ENCODE data around the gene BMS1.
"Not testable (repeated sequence)": the region's sequence is repeated elsewhere in the genome, so short reads cannot be mapped to it uniquely, and the experiment has no call there.

The BMS1 gene
- long read RNA-seq, donor 1, full-length matches to known transcripts, result 2 of 2 reads
- long read RNA-seq, donor 1, partial matches to known transcripts, result 0 of 2 reads
- long read RNA-seq, donor 1, other reads (novel, unspliced or antisense), result 0 of 2 reads
- long read RNA-seq, donor 2, result 0 reads
- long read RNA-seq, donor 3, full-length matches to known transcripts, result 1 of 1 reads
- long read RNA-seq, donor 3, partial matches to known transcripts, result 0 of 1 reads
- long read RNA-seq, donor 3, other reads (novel, unspliced or antisense), result 0 of 1 reads
- long read RNA-seq, donor 4, result 0 reads
- long read RNA-seq, donor 5, full-length matches to known transcripts, result 3 of 3 reads
- long read RNA-seq, donor 5, partial matches to known transcripts, result 0 of 3 reads
- long read RNA-seq, donor 5, other reads (novel, unspliced or antisense), result 0 of 3 reads
- long read RNA-seq, donor 6, full-length matches to known transcripts, result 1 of 31 reads
- long read RNA-seq, donor 6, partial matches to known transcripts, result 30 of 31 reads
- long read RNA-seq, donor 6, other reads (novel, unspliced or antisense), result 0 of 31 reads
- long read RNA-seq, donor 7, result 0 reads
- long read RNA-seq, donor 8, full-length matches to known transcripts, result 1 of 18 reads
- long read RNA-seq, donor 8, partial matches to known transcripts, result 17 of 18 reads
- long read RNA-seq, donor 8, other reads (novel, unspliced or antisense), result 0 of 18 reads

GRCh38 chr10:42782446-42783180 lies at the start of gene BMS1:
BMS1 (plus strand) TSS chr10:42782795; CDS start chr10:42784395, 1,600 bp downstream.
- peak; percentile 99 for DNase-seq

GRCh38 chr10:42734536-42734935 lies 48.1 kb upstream of the BMS1 start:
- no peak for DNase-seq

DNA sequence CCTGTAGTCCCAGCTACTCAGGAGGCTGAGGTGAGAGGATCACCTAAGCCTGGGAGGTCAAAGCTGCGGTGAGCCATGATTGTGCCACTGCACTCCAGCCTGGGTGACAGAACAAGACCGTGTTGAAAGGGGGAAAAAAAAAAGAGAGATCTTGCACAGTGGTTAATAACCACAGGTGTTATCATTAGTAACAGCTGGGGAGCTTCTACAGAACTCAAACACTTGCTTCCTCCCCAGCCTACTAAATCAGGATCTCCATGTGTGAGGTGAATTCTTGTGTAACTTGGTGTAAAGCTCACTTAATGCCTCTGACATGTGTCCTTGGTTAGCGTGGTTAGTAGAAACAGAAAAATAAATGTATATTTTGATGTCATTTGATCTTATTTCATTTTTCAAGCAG lies 43.9 kb upstream of the BMS1 start:
- no peak for DNase-seq

DNA sequence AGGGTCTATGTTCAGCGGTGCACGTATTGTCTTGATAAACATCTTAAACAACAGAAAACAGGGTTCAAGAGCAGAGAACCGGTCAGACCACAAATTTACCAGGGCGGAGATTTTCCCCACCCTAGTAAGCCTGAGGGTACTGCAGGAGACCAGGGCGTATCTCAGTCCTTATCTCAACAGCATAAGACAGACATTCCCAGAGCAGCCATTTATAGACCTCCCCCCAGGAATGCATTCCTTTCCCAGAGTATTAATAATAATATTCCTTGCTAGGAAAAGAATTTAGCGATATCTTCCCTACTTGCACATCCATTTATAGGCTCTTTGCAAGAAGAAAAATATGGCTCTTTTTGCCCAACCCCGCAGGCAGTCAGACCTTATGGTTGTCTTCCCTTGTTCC lies 41.1 kb upstream of the BMS1 start:
- DNase-seq, result not testable (repeated sequence)

DNA sequence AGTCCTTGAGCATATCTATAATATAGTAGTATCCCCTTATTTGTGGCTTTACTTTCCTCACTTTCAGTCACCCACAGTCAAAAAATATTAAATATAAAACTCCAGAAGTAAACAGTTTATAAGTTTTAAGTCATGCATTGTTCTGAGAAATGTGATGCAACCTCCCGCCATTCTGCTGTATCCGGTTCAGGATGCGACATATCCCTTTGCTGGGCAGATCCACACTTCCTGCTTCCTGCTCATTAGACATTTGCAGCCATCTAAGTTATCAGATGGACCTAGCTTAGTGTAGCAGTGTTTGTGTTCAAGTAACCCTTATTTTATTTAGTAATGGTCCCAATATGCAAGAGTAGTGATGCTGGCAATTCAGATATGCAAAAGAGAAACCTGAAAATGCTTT lies 38.9 kb upstream of the BMS1 start:
- no peak for DNase-seq

- no peak for DNase-seq
Observed at GRCh38 chr10:42744134-42744701, 38.4 kb upstream of the BMS1 start.

GRCh38 chr10:42753126-42753506 lies 29.5 kb upstream of the BMS1 start:
- DNase-seq, result peak; percentile 78

DNA sequence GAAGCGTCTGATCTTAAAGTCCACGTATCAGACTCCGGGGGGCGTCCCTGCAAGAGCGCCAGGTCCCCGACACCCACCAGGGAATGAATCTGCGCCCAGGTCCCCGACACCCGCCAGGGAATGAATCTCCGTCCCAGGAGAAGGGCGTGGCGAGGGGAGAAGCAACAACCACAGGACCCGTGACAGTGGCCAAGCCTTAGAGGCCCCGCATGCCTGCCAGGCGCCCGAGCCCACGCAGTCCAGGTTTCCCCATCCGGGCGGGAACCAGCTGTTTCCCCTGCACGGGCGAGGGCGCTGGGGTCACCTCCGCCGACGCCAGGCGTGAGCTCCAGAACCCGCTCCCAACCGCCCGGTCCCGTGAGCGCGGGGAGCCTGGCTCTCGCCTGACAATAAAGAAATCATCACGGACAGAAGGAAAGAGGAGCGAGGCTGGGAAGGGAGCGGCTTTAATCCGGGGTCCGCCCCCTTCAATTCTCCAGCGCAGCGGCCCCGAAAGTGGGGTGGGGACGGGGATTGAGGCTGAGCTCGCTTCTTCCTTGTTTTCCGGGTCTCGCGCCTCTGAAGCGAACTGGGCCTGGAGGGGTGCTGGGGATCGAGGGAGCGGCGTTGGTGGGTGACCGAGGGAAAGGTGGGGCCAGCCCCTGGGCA lies 29.0 kb upstream of the BMS1 start:
- DNase-seq, result peak; percentile 54

DNA sequence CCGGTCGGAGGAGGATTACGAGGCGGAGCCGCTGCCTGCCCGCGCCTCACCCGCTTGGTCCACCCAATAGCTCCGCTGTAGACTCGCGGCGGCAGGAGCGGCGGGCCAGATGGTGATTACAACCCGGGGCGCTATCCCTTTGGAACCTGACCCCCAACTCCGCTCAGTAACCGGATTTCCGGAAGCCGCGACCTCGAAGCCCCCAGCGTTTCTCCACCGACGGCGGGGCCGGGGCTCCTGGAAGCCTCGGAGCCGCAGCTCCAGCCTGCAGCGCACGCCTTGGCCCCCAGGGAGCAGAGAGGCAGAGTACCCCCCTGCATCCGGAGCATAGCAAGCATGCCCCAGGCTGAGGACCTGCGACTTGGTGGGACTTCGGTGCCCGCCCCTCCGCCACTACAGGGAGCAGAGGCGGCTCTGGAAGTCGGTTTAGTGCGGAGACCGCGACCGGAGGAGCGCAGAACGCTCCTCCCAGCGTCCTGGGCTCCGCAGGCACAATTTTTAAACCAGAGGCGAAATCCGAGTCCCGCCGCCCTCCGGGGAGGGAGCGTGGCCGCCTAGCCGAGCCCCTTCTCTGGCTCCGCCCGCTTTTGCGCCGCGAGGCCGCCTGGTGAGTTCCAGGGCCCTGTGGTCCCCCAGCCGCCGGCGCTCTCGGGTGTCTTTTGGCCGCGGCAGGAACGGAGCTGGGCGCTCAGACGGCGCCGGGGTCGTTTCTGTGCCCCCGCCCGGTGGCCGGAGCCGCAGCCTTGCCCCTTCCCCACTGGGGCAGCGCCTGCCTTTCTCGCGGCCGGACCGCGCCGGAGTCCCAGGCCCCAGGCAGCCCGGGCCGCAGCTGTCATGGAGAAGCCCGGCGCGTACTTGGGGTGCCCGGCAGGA lies 28.2 kb upstream of the BMS1 start:
- peak; percentile 76 for DNase-seq

DNA sequence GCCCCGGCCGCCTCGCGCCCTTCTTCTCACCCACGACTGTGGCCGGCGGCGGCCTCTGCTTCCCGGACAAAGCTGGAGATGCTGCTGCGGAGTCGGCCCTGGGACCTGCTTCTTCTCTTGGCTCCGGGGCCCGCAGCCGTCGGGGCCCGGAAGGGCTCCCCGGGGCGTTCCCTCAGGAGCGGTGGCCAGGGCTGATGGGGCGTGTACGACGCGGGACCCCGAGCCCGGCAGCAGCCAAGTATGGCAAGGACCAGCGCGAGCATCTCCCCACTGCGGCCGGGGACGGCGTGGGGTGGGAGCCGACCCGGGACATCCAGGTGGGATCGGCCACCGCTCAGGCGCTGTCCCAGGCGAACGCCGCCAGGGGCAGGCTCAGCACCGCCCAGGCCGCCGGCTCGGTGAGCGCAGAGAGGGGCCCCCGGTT lies 27.6 kb upstream of the BMS1 start:
- DNase-seq, result no peak

DNA sequence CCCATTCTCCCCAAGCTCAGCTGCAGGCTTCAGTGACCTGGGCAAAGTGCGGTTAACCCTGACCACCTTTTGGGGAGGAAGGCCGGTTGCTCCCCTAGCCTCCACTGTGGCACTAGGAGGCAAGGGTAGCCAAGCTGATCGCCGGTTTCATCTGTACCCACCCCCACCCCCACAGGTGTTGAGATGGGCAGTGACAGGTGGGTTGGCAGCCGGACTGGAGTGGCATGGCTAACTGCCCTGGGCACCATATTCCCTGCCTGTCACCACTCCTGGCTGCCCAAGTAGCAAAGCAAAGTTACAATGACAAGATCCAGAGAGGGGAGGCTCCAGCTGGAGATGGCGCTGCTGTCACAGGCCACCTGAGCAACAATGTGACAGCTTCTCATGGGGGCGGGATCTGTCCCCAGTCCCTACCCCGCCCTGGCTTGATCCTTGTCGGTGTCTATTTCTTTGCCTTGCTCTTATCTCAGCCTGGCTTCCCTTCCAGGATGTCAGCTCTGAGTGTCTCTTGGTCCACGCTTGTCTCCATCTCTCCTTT lies 27.0 kb upstream of the BMS1 start:
- no peak for DNase-seq

- no peak for DNase-seq
Observed at GRCh38 chr10:42767906-42768305, 14.7 kb upstream of the BMS1 start.

DNA sequence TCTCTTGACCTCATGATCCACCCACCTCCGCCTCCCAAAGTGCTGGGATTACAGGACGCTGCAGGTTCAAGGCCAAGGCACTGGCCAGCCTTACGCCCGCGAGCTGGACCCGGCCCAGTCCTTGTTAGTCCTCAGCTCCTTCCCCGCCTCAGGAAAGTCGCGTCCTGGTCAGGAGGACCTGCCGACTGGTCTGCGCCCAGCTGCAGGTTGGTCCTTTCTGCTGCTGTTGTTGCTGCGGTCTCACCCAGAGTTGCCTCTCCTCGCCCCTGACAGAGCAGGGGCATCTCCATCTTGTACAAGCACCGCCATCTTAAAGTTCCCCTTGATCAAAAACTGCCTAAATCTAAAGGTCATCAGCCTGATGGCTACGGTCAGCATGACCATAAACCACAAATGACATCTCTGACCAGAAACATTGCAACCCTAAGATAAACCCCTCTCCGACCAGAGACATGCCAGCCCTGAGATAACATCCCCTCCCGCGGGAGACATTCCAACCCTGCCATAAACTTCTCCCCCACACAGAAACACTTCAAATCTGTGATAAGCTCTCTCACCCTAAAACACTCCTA lies 13.9 kb upstream of the BMS1 start:
- no peak for DNase-seq

- DNase-seq, result no peak
Observed at GRCh38 chr10:42769173-42769572, 13.4 kb upstream of the BMS1 start.

DNA sequence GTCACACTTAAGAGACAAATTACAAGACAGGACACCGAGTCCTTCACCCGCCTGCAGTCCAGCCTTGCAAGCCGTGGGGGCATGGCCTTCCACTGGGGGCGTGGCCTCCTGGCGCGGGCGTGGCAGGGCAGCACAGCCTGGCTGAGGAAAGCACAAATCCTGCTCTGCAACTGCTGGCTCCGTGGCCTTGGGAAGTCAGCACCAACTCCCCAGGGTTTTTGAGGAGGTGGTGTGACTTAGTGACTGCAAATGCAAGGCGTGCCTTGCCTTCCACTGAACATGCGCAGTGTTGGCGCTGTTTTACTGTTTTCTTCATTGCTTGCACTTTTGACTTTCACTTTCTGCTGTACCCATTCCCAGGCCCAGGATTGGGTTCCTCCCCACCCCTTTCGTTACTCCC lies 12.9 kb upstream of the BMS1 start:
- no peak for DNase-seq

DNA sequence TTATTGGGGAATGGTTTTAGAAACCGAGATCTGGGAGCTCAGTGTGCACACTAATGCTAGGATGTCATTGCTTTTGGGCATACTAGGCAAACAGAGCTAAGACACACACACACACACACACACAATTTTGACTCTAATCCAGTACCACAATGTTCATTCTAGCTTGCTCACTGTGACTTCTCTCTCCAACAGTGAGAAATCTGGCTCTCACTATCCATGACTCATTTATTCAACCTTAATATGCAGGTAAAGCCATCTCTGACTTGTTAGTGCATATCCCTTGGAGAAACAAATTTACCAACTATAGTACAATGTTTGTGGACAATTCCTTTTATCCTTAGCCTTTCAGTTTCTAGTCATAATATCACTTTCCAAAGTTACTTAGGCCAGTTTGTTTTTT lies 5.9 kb upstream of the BMS1 start:
- DNase-seq, result no peak

DNA sequence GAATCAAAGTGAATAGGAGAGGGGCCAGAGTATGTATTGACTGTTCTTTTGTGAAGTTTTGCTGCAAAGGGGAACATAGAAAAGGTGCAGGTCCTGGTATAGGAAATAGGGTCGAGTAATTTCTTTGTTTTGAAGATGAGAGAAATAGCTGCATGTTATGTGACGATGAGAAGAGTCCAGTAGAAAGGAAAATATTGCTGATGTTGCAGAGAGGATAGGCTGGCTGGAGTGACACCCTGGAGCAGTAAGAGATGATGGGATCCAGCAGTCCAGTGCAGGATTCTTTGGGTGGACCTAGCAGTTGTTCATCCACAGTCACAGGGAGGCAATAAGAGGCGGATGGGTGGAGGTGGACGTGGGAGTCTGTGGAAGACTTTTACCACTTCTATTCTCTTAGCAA lies 2.1 kb upstream of the BMS1 start:
- no peak for DNase-seq

GRCh38 chr10:42781893-42782445 lies 626 bp upstream of the BMS1 start:
- DNase-seq, result no peak

GRCh38 chr10:42783181-42783549 lies 570 bp downstream of the BMS1 start:
- no peak for DNase-seq

- DNase-seq, result no peak
Observed at GRCh38 chr10:42785759-42786158, 3.2 kb downstream of the BMS1 start.
